ENCODE results near the gene DSCAML1.

DSCAML1 gene

DNA sequence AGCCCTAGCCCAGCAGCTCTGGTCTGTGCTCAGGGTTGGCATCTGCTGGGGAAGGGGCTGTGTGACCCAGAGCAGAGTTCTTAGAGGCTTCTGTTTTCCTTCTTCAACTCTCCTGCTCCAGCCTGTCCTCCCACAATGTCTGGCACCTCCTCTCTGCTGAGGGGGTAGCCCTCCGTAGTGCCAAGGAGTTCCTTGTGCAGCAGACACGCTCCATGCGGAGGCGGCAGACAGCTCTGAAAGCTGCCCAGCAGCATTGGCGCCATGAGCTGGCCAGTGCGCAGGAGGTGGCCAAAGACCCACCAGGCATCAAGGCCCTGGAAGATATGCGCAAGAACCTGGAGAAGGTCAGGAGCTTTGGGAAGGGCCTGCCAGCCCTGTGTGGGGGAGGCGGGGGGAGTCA, 400.0 kb downstream of the DSCAML1 start:
- DNase-seq (ENCODE audit: low spot score): no peak

- no peak for DNase-seq (ENCODE audit: low spot score)
Measured at GRCh38 chr11:117395476-117395875, 401.5 kb downstream of the DSCAML1 start.

- no peak for DNase-seq (ENCODE audit: low spot score)
Measured at GRCh38 chr11:117394221-117394925, 402.6 kb downstream of the DSCAML1 start.

DNA sequence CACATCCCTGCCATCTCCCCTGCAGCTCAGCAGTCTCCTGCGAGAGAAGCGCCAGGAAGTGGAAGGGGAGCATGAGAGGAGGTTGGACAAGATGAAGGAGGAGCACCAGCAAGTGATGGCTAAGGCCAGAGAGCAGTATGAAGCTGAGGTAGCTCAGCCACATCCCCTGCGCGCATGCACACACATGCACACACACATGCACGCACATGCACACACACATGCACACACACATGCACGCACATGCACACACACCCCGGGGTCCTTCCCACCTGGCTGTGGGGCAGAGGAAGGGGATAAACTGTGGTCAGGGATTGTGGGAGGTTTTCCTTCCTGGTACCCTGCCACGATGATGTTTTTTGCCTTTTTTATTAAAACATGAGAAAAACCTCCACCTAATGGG, 404.0 kb downstream of the DSCAML1 start:
- no peak for DNase-seq (ENCODE audit: low spot score)

GRCh38 chr11:117392001-117392690, 404.9 kb downstream of the DSCAML1 start:
- no peak for DNase-seq (ENCODE audit: low spot score)

DNA sequence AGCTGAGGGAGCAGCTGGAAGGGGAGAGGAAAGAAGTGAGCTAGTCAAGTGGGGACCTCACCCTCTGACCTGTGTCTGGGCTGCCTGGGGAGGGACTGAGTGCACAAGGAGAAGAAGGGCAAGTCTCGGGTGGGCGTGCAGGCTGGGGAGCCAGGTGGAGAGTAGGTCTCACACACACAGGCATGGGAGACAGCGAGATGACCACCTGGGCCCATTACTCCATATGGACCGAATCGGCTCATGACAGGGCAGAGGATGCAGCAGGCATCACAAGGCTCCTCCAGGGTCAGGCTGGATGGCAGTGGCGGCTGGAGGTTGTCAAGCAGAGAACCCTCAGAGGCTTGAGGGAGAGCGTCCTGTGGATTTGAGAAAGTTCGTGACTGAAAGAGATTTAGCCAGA, 405.8 kb downstream of the DSCAML1 start:
- no peak for DNase-seq (ENCODE audit: low spot score)

GRCh38 chr11:117390743-117391142, 406.3 kb downstream of the DSCAML1 start:
- no peak for DNase-seq (ENCODE audit: low spot score)

- DNase-seq (ENCODE audit: low spot score): no peak
Measured at GRCh38 chr11:117387992-117388755, 408.8 kb downstream of the DSCAML1 start.

- no peak for DNase-seq (ENCODE audit: low spot score)
Measured at GRCh38 chr11:117385906-117386305, 411.1 kb downstream of the DSCAML1 start.

DNA sequence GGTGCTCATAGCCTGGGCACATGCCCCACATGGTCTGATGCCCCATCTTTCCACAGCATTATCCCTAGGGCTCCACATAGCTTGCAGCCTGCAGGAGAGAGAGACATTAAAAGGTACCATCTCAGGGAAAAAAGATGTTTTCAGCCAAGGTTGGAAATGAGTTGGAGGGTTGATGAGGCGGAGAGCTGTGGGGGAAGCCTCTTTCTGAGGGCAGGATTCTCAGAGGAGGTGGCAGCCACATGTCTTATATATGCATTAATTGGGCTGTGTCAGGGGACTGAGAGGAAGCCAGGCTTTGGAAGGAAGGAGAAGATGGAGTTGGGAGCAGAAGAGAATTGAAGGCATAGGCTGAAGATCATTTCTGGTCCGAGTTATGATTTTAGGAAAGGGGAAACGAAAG, 411.5 kb downstream of the DSCAML1 start:
- no peak for DNase-seq (ENCODE audit: low spot score)

GRCh38 chr11:117384045-117384444, 413.0 kb downstream of the DSCAML1 start:
- peak; percentile 84 for DNase-seq (ENCODE audit: low spot score)

- DNase-seq (ENCODE audit: low spot score): no peak
Measured at GRCh38 chr11:117382746-117383145, 414.3 kb downstream of the DSCAML1 start.

DNA sequence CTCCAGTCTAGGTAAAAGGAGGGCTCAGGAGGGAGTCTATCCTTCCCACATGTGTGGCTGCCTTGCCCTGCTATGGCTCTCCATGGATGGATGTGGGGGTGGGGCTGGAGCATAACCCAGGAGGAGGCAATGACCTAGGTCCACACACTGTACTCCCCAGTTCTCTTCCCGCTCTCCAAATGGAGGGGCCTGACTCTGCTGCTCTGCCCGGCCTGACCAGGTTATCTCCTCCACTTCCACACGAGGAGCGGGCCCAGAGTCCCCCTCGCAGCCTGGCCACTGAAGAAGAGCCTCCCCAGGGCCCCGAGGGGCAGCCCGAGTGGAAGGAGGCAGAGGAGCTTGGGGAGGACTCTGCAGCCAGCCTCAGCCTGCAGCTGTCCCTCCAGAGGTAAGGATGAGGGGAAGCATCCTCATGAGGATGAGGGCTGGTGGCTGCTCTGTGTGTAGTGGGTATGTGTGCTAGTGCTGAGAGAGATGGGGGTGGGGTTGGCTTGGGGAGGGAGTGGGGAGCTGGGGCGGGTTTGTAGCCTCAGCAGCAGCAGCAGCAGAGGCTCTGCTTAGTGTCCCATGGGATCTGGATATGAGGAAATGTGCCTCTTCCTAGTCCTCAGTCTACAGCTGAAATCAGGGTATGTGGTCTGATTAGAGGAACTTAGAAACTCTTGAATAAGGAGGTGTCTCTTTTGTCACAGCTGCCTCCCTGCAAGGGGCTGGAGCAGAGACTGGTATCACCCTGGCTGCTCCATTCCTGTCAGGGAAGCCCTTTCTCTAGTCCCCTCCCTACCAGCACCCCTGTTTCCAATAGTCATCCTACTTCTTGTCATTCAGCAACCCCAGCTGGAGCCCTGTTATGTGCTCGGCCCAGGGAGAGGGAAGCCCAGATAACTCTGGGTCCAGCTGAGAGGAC, 415.3 kb downstream of the DSCAML1 start:
- no peak for DNase-seq (ENCODE audit: low spot score)

DNA sequence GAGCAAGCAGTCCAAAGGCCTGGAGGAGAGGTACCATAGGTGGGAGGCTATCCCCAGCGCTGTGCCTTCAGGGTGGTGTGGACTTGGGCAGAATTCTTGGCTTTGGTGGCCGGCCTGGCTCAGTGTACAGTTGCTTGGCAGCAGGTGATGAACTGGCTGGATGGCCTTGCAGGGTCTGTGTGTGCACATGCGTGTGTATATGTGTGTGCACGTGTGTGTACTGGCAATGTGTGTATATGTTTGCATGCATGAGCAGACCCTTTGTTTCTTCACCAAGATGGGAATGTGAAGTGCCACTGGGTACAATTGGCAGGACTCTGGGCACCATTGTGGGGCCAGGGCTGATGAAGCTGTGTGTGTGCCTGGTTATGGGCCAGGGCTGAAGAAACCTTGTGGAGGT, 416.3 kb downstream of the DSCAML1 start:
- no peak for DNase-seq (ENCODE audit: low spot score)

- peak; percentile 77 for DNase-seq (ENCODE audit: low spot score)
Measured at GRCh38 chr11:117378976-117379865, 417.8 kb downstream of the DSCAML1 start.
